ENCODE measurements around the gene MRPL52. TPM values are rescaled to one million over a fixed set of nuclear protein-coding genes. Genes with fewer than 3 reads are reported as not detected.
"Not testable (repeated sequence)": the region's sequence is repeated elsewhere in the genome, so short reads cannot be mapped to it uniquely, and the experiment has no call there.

Gene MRPL52
- total RNA-seq, 1 experiment from 2014 or later = 180 TPM

DNA sequence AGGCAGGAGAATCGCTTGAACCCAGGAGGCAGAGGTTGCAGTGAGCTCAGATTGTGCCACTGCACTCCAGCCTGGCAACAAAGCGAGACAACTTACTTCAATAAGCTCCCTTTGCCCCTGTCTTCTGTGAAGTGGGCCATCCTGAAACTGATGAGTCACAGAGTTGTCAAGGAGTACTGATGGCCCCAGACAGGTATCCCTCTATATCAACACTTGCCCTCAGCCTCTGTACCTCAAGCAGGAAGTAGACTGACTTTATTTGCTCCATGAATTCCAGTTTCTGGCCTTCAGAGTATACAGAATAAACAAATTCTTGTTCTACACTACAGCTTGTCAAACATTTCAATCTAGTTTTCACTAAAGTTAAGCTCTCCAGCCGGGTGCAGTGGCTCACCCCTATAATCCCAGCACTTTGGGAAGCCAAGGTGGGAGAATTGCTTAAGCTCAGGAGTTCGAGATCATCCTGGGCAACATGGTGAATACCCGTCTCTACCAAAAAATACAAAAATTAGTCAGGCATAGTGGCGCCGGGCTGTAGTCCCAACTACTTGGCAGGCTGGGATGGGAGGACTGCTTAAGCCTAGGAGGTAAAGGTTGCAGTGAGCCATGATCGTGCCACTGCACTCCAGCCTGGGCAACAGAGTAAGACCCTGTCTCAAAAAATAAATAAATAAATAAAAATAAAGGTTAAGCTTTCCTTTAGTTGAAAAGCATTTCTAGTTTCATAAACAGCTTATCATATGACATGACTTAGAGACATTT, 25.5 kb downstream of the MRPL52 start:
- ChIA-PET POLR2A (ENCODE audit: unreplicated experiment) (interaction anchor here (0.6 kb wide), 1 partner anchor 266 kb away, joined by 3 read pairs; no protein-coding TSS in a partner anchor), CTCF (interaction anchor here (0.5 to 1.2 kb wide), 5 partner anchors 16 to 1453 kb away, joined by 3 to 5 read pairs (median 3); partner anchors contain the start of genes CIDEB and LRP10)
- H3F3A ChIP-seq (ENCODE audit: low read length, unreplicated experiment) = no peaks in the 10 kb centered on the region
- H3K9me3 ChIP-seq (ENCODE audit: low read length) = no peaks in the 10 kb centered on the region
- DNase-seq (peak; percentile 52), ATAC-seq (no peak)
- intact Hi-C loops (cut with micrococcal nuclease) = loop anchor here (5.0 to 10.0 kb wide), 2 partner anchors 283 to 460 kb away; no protein-coding TSS in a partner anchor
- no peaks in the 10 kb centered on the region for H3K36me3 ChIP-seq (ENCODE audit: low read depth, low read length)
- no peak overlapping the region for H3K4me2 ChIP-seq (ENCODE audit: low read length)
- no peak overlapping the region for H3K4me3 ChIP-seq (ENCODE audit: low read length)
- no peaks in the 10 kb centered on the region for H3K9me2 ChIP-seq (replicated peaks; ENCODE audit: low read length)
- H2AFZ ChIP-seq (ENCODE audit: low read length) = no peak overlapping the region
- H3K9ac ChIP-seq (ENCODE audit: low read length) = no peak overlapping the region
- H4K20me1 ChIP-seq (ENCODE audit: low read length) = no peaks in the 10 kb centered on the region
- H3K4me1 ChIP-seq (ENCODE audit: insufficient read depth, low read length) = peaks cover 37% of the 10 kb centered on the region
- TF ChIP-seq EZH2 (IDR thresholded peaks at IDR 0.05; ENCODE audit: low read length, unreplicated experiment) (no peak), EZH2phosphoT487 (IDR thresholded peaks at IDR 0.05; ENCODE audit: borderline replicate concordance, low read length) (no peak)
- TF ChIP-seq, protein P1, sequence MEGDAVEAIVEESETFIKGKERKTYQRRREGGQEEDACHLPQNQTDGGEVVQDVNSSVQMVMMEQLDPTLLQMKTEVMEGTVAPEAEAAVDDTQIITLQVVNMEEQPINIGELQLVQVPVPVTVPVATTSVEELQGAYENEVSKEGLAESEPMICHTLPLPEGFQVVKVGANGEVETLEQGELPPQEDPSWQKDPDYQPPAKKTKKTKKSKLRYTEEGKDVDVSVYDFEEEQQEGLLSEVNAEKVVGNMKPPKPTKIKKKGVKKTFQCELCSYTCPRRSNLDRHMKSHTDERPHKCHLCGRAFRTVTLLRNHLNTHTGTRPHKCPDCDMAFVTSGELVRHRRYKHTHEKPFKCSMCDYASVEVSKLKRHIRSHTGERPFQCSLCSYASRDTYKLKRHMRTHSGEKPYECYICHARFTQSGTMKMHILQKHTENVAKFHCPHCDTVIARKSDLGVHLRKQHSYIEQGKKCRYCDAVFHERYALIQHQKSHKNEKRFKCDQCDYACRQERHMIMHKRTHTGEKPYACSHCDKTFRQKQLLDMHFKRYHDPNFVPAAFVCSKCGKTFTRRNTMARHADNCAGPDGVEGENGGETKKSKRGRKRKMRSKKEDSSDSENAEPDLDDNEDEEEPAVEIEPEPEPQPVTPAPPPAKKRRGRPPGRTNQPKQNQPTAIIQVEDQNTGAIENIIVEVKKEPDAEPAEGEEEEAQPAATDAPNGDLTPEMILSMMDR (conservative IDR thresholded peaks at IDR 0.05; ENCODE audit: low read depth, low read length) = no peak
- H3K79me2 ChIP-seq (ENCODE audit: low read length) = no peaks in the 10 kb centered on the region
- no peak overlapping the region for H3K27ac ChIP-seq (ENCODE audit: low read length)
- no peaks in the 10 kb centered on the region for H3K27me3 ChIP-seq (ENCODE audit: low read length)
- BruUV-seq (replicated peaks) = no TSS peak

DNA sequence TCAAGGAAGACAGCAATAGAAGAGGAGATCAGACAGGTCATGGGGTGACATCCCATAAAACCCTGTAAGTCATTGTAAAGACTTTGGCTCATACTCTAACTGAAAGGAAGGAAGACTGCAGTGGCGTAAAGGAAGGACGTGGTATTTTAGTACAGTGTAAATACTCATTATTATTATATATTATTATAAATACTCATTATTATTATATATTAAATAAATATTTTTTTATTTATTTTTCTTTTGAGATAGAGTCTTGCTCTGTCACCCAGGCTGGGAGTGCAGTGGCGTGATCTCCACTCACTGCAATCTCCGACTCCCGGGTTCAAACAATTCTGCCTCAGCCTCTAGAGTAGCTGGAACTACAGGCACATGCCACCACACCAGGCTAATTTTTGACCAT, 26.7 kb downstream of the MRPL52 start:
- TF ChIP-seq, protein P1 (conservative IDR thresholded peaks at IDR 0.05; ENCODE audit: low read depth, low read length) = no peak
- no peak for TF ChIP-seq EZH2phosphoT487 (IDR thresholded peaks at IDR 0.05; ENCODE audit: borderline replicate concordance, low read length)
- TF ChIP-seq EZH2 (IDR thresholded peaks at IDR 0.05; ENCODE audit: low read length, unreplicated experiment) = no peak
- Histone ChIP-seq H3K9ac (ENCODE audit: low read length) (no peak overlapping the region), H3K79me2 (ENCODE audit: low read length) (no peaks in the 10 kb centered on the region), H3F3A (ENCODE audit: low read length, unreplicated experiment) (no peaks in the 10 kb centered on the region), H3K9me3 (ENCODE audit: low read length) (no peaks in the 10 kb centered on the region), H4K20me1 (ENCODE audit: low read length) (no peaks in the 10 kb centered on the region), H3K9me2 (replicated peaks; ENCODE audit: low read length) (no peaks in the 10 kb centered on the region), H3K4me1 (ENCODE audit: insufficient read depth, low read length) (peaks cover 24% of the 10 kb centered on the region), H3K4me3 (ENCODE audit: low read length) (no peak overlapping the region), H3K27me3 (ENCODE audit: low read length) (no peaks in the 10 kb centered on the region), H2AFZ (ENCODE audit: low read length) (no peak overlapping the region), H3K27ac (ENCODE audit: low read length) (no peak overlapping the region), H3K4me2 (ENCODE audit: low read length) (no peak overlapping the region), H3K36me3 (ENCODE audit: low read depth, low read length) (no peaks in the 10 kb centered on the region)
- ATAC-seq = no peak
- CTCF ChIA-PET = interaction anchor here (0.6 kb wide), 1 partner anchor 130 kb away, joined by 3 read pairs; no protein-coding TSS in a partner anchor
- POLR2A ChIA-PET (ENCODE audit: unreplicated experiment) = no interaction called here
- no peak for DNase-seq
- no TSS peak for BruUV-seq (replicated peaks)
- intact Hi-C loops (cut with micrococcal nuclease) = loop anchor here (10.0 kb wide), 1 partner anchor 462 kb away; no protein-coding TSS in a partner anchor

GRCh38 chr14:22860377-22860776, 30.7 kb downstream of the MRPL52 start:
- H3K4me1 ChIP-seq (ENCODE audit: insufficient read depth, low read length); H3K9me2 ChIP-seq (replicated peaks; ENCODE audit: low read length); intact Hi-C loops (cut with micrococcal nuclease); H2AFZ ChIP-seq (ENCODE audit: low read length); ATAC-seq; H3K4me2 ChIP-seq (ENCODE audit: low read length); H4K20me1 ChIP-seq (ENCODE audit: low read length); H3K27ac ChIP-seq (ENCODE audit: low read length); H3K4me3 ChIP-seq (ENCODE audit: low read length); H3K27me3 ChIP-seq (ENCODE audit: low read length); H3K9me3 ChIP-seq (ENCODE audit: low read length); BruUV-seq (replicated peaks); DNase-seq; H3F3A ChIP-seq (ENCODE audit: low read length, unreplicated experiment); H3K9ac ChIP-seq (ENCODE audit: low read length); H3K36me3 ChIP-seq (ENCODE audit: low read depth, low read length); H3K79me2 ChIP-seq (ENCODE audit: low read length): not testable (repeated sequence)
- CTCF ChIA-PET = interaction anchor here (0.7 kb wide), 1 partner anchor 182 kb away, joined by 3 read pairs; no protein-coding TSS in a partner anchor
- POLR2A ChIA-PET (ENCODE audit: unreplicated experiment) = interaction anchor here (0.6 kb wide), 2 partner anchors 234 to 271 kb away, joined by 5 to 17 read pairs; no protein-coding TSS in a partner anchor

All from PC-3 (cell line).